Measurements from ENCODE around the gene EREG. TPM values are rescaled to one million over a fixed set of nuclear protein-coding genes. Genes with fewer than 3 reads are reported as not detected.

The EREG gene
- total RNA-seq, 2 experiments from 2014 or later, result not detected

- DNase-seq (ENCODE audit: low spot score), result no peak
- no peaks in the 10 kb centered on the region for H3K36me3 ChIP-seq (ENCODE audit: insufficient read depth, low read length)
- H3K4me1 ChIP-seq (ENCODE audit: insufficient read depth, low read length, poor library complexity, severe bottlenecking), result no peaks in the 10 kb centered on the region
- H2AFZ ChIP-seq (ENCODE audit: low read length), result no peak overlapping the region
- no peak overlapping the region for H3K4me2 ChIP-seq (ENCODE audit: low read length)
- H3K9me3 ChIP-seq (ENCODE audit: low read length), result no peaks in the 10 kb centered on the region
- no peaks in the 10 kb centered on the region for H3K9me2 ChIP-seq (ENCODE audit: insufficient read depth, low read length)
- H3K4me3 ChIP-seq (ENCODE audit: low read depth, low read length, poor library complexity, severe bottlenecking), result no peak overlapping the region
- no peaks in the 10 kb centered on the region for H3K79me2 ChIP-seq (ENCODE audit: insufficient read depth, low read depth, low read length)
- ChIA-PET CTCF (ENCODE audit: unreplicated experiment) (no interaction called here), POLR2A (interaction anchor here (1.1 kb wide), 1 partner anchor 32 kb away, joined by 3 read pairs; no protein-coding TSS in a partner anchor)
- no TSS peak for BruUV-seq (replicated peaks)
- no peak overlapping the region for H3K27ac ChIP-seq (ENCODE audit: low read depth, low read length, poor library complexity, severe bottlenecking)
- no peak for TF ChIP-seq EZH2phosphoT487 (IDR thresholded peaks at IDR 0.05; ENCODE audit: borderline replicate concordance, low read depth, low read length)
- no peak for TF ChIP-seq CTCF (conservative IDR thresholded peaks at IDR 0.05; ENCODE audit: low read length)
- no peaks in the 10 kb centered on the region for H4K20me1 ChIP-seq (ENCODE audit: insufficient read depth, low read length)
- intact Hi-C loops (cut with micrococcal nuclease; ENCODE audit: unreplicated experiment), result no loop called here
These were observed 42.9 kb downstream of the EREG start for GRCh38 chr4:74407891-74408290.

GRCh38 chr4:74408639-74409038 is 43.7 kb downstream of the EREG start:
- Histone ChIP-seq H3K9me2 (ENCODE audit: insufficient read depth, low read length) (no peaks in the 10 kb centered on the region), H4K20me1 (ENCODE audit: insufficient read depth, low read length) (no peaks in the 10 kb centered on the region), H2AFZ (ENCODE audit: low read length) (no peak overlapping the region), H3K79me2 (ENCODE audit: insufficient read depth, low read depth, low read length) (no peaks in the 10 kb centered on the region), H3K9me3 (ENCODE audit: low read length) (no peaks in the 10 kb centered on the region), H3K36me3 (ENCODE audit: insufficient read depth, low read length) (no peaks in the 10 kb centered on the region), H3K4me3 (ENCODE audit: low read depth, low read length, poor library complexity, severe bottlenecking) (no peak overlapping the region), H3K27ac (ENCODE audit: low read depth, low read length, poor library complexity, severe bottlenecking) (no peak overlapping the region), H3K4me2 (ENCODE audit: low read length) (no peak overlapping the region), H3K4me1 (ENCODE audit: insufficient read depth, low read length, poor library complexity, severe bottlenecking) (no peaks in the 10 kb centered on the region)
- POLR2A ChIA-PET, result no interaction called here
- intact Hi-C loops (cut with micrococcal nuclease; ENCODE audit: unreplicated experiment), result no loop called here
- BruUV-seq (replicated peaks), result no TSS peak
- no peak for TF ChIP-seq CTCF (conservative IDR thresholded peaks at IDR 0.05; ENCODE audit: low read length)
- no peak for TF ChIP-seq EZH2phosphoT487 (IDR thresholded peaks at IDR 0.05; ENCODE audit: borderline replicate concordance, low read depth, low read length)
- DNase-seq (ENCODE audit: low spot score), result no peak
- CTCF ChIA-PET (ENCODE audit: unreplicated experiment), result no interaction called here

- H3K9me3 ChIP-seq (ENCODE audit: low read length), result no peaks in the 10 kb centered on the region
- H3K36me3 ChIP-seq (ENCODE audit: insufficient read depth, low read length), result no peaks in the 10 kb centered on the region
- no TSS peak for BruUV-seq (replicated peaks)
- no peak overlapping the region for H3K4me2 ChIP-seq (ENCODE audit: low read length)
- TF ChIP-seq EZH2phosphoT487 (IDR thresholded peaks at IDR 0.05; ENCODE audit: borderline replicate concordance, low read depth, low read length), result no peak
- no peak for TF ChIP-seq CTCF (conservative IDR thresholded peaks at IDR 0.05; ENCODE audit: low read length)
- no peaks in the 10 kb centered on the region for H3K9me2 ChIP-seq (ENCODE audit: insufficient read depth, low read length)
- H3K79me2 ChIP-seq (ENCODE audit: insufficient read depth, low read depth, low read length), result no peaks in the 10 kb centered on the region
- no peaks in the 10 kb centered on the region for H3K4me1 ChIP-seq (ENCODE audit: insufficient read depth, low read length, poor library complexity, severe bottlenecking)
- H3K4me3 ChIP-seq (ENCODE audit: low read depth, low read length, poor library complexity, severe bottlenecking), result no peak overlapping the region
- intact Hi-C loops (cut with micrococcal nuclease; ENCODE audit: unreplicated experiment), result no loop called here
- no peak overlapping the region for H3K27ac ChIP-seq (ENCODE audit: low read depth, low read length, poor library complexity, severe bottlenecking)
- no peak overlapping the region for H2AFZ ChIP-seq (ENCODE audit: low read length)
- DNase-seq (ENCODE audit: low spot score), result no peak
- H4K20me1 ChIP-seq (ENCODE audit: insufficient read depth, low read length), result no peaks in the 10 kb centered on the region
- CTCF ChIA-PET (ENCODE audit: unreplicated experiment), result no interaction called here
- POLR2A ChIA-PET, result interaction anchor here (0.7 kb wide), 2 partner anchors 107 to 558 kb away, joined by 3 read pairs; no protein-coding TSS in a partner anchor
These were observed 45.3 kb downstream of the EREG start for GRCh38 chr4:74410272-74410671.
